ENCODE results near the gene DYSF. TPM values are rescaled to one million over a fixed set of nuclear protein-coding genes. Genes with fewer than 3 reads are reported as not detected.

DYSF gene
- total and polyA plus RNA-seq, 7 donors, result 38.3 to 208 (median 109) TPM

GRCh38 chr2:71563872-71564271 lies 110.5 kb downstream of the DYSF start:
- no peaks in the 10 kb centered on the region for H3K27me3 ChIP-seq (ENCODE audit: insufficient read depth in 3 of 3, low read length in 2 of 3)
- 85 to 90% (median 89%) methylated on average over 11 of the region's 11 CpGs for WGBS, 3 donors
- no peak overlapping the region for H3K4me3 ChIP-seq
- peak; percentile 8 to 46 (median 32) for ATAC-seq
- peak in 1 of 2 donors; percentile 25 for DNase-seq
- H3K4me1 ChIP-seq, result no peaks in the 10 kb centered on the region
- no peaks in the 10 kb centered on the region for H3K9me3 ChIP-seq
- intact Hi-C loops (cut with DNase I), result no loop called here
- H3K36me3 ChIP-seq (ENCODE audit: insufficient read depth in 1 of 2, low read depth in 1 of 2), result peaks cover 0 to 90% of the 10 kb centered on the region in 2 donors
- H3K27ac ChIP-seq, result no peak overlapping the region
- no peak for TF ChIP-seq CTCF (IDR thresholded peaks at IDR 0.05)

GRCh38 chr2:71564361-71564760 lies 111.0 kb downstream of the DYSF start:
- TF ChIP-seq CTCF (IDR thresholded peaks at IDR 0.05), result no peak
- intact Hi-C loops (cut with DNase I), result no loop called here
- no peak for ATAC-seq

GRCh38 chr2:71564790-71565189 lies 111.4 kb downstream of the DYSF start:
- no peak for ATAC-seq
- Histone ChIP-seq H3K27me3 (ENCODE audit: insufficient read depth in 3 of 3, low read length in 2 of 3) (no peaks in the 10 kb centered on the region), H3K9me3 (no peaks in the 10 kb centered on the region), H3K4me1 (no peaks in the 10 kb centered on the region), H3K27ac (no peak overlapping the region), H3K36me3 (ENCODE audit: insufficient read depth in 1 of 2, low read depth in 1 of 2) (peaks cover 0 to 93% of the 10 kb centered on the region in 2 donors), H3K4me3 (no peak overlapping the region)
- WGBS, 3 donors, result 80 to 89% (median 82%) methylated on average over 6 to 7 of the region's 7 CpGs
- DNase-seq, result peak in 1 of 2 donors; percentile 12
- TF ChIP-seq CTCF (IDR thresholded peaks at IDR 0.05), result no peak
- intact Hi-C loops (cut with DNase I), result no loop called here

More at GRCh38 chr2:71564361-71564760, 111.0 kb downstream of the DYSF start:
- Histone ChIP-seq H3K9me3 (no peaks in the 10 kb centered on the region), H3K27me3 (ENCODE audit: insufficient read depth in 3 of 3, low read length in 2 of 3) (no peaks in the 10 kb centered on the region), H3K36me3 (ENCODE audit: insufficient read depth in 1 of 2, low read depth in 1 of 2) (peaks cover 0 to 93% of the 10 kb centered on the region in 2 donors), H3K27ac (no peak overlapping the region), H3K4me1 (no peaks in the 10 kb centered on the region), H3K4me3 (no peak overlapping the region)
- no peak for DNase-seq
- WGBS, 3 donors, result 86 to 91% (median 89%) methylated on average over 5 of the region's 5 CpGs

GRCh38 chr2:71566372-71566771 lies 113.0 kb downstream of the DYSF start:
- Histone ChIP-seq H3K4me1 (no peaks in the 10 kb centered on the region), H3K27me3 (ENCODE audit: insufficient read depth in 3 of 3, low read length in 2 of 3) (no peaks in the 10 kb centered on the region), H3K4me3 (no peak overlapping the region), H3K27ac (no peak overlapping the region), H3K36me3 (ENCODE audit: insufficient read depth in 1 of 2, low read depth in 1 of 2) (peaks cover 0 to 92% of the 10 kb centered on the region in 2 donors), H3K9me3 (no peaks in the 10 kb centered on the region)
- intact Hi-C loops (cut with DNase I), result no loop called here
- WGBS, 3 donors, result 78 to 90% (median 88%) methylated on average over 9 of the region's 9 CpGs
- TF ChIP-seq CTCF (IDR thresholded peaks at IDR 0.05), result no peak
- no peak for DNase-seq
- no peak for ATAC-seq

GRCh38 chr2:71567625-71568024 lies 114.3 kb downstream of the DYSF start:
- no peaks in the 10 kb centered on the region for H3K27me3 ChIP-seq (ENCODE audit: insufficient read depth in 3 of 3, low read length in 2 of 3)
- H3K9me3 ChIP-seq, result no peaks in the 10 kb centered on the region
- intact Hi-C loops (cut with DNase I), result no loop called here
- ATAC-seq (no peak), DNase-seq (no peak)
- H3K36me3 ChIP-seq (ENCODE audit: insufficient read depth in 1 of 2, low read depth in 1 of 2), result peaks cover 0 to 86% of the 10 kb centered on the region in 2 donors
- H3K4me3 ChIP-seq, result no peak overlapping the region
- no peak for TF ChIP-seq CTCF (IDR thresholded peaks at IDR 0.05)
- WGBS, 3 donors, result 91 to 93% (median 92%) methylated on average over 9 of the region's 9 CpGs
- no peaks in the 10 kb centered on the region for H3K4me1 ChIP-seq
- H3K27ac ChIP-seq, result no peak overlapping the region

Data from psoas muscle (tissue), 8 donors.